GM12873 (cell line): Measurements from ENCODE around the gene TRA2A.

ENCODE experiments used
- TF ChIP-seq, protein P1 (sequence below): IDR thresholded peaks from 2 replicates; pipeline ENCODE4 v1.5.1; 2012; ENCODE audit warnings: low read depth, mild to moderate bottlenecking, moderate library complexity, low read length, control low read depth; ENCODE audit not compliant: insufficient read depth; ENCODE audit errors: missing control alignments

Gene TRA2A

DNA sequence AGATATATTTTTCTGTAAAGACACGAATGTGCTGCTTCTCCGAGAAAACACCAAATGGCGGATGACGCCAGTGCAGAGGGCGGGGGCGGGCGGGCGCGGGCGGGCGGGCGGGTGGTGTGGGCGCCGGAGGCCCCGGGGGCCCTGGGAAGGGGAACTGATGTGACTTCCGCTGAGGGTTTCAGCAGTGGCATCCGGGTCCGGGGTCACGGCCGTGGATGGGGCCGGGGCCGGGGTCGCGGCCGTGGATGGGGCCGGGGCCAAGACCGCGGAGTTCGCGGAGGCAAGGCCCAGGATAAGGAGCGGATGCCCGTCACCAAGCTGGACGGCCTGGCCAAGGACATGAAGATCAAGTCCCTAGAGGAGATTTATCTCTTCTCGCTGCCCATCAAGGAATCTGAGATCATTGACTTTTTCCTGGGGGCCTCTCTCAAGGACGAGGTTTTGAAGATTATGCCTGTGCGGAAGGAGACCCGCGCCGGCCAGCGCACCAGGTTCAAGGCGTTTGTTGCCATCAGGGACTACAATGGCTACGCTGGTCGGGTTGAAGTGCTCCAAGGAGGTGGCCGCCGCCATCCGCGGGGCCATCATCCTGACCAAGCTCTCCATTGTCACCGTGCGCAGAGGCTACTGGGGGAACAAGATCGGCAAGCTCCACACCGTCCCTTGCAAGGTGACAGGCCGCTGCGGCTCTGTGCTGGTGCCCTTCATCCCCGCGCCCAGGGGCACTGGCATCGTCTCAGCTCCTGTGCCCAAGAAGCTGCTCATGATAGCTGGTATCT lies 41.2 kb downstream of the TRA2A start:
- TF ChIP-seq, protein P1, sequence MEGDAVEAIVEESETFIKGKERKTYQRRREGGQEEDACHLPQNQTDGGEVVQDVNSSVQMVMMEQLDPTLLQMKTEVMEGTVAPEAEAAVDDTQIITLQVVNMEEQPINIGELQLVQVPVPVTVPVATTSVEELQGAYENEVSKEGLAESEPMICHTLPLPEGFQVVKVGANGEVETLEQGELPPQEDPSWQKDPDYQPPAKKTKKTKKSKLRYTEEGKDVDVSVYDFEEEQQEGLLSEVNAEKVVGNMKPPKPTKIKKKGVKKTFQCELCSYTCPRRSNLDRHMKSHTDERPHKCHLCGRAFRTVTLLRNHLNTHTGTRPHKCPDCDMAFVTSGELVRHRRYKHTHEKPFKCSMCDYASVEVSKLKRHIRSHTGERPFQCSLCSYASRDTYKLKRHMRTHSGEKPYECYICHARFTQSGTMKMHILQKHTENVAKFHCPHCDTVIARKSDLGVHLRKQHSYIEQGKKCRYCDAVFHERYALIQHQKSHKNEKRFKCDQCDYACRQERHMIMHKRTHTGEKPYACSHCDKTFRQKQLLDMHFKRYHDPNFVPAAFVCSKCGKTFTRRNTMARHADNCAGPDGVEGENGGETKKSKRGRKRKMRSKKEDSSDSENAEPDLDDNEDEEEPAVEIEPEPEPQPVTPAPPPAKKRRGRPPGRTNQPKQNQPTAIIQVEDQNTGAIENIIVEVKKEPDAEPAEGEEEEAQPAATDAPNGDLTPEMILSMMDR: no peak

DNA sequence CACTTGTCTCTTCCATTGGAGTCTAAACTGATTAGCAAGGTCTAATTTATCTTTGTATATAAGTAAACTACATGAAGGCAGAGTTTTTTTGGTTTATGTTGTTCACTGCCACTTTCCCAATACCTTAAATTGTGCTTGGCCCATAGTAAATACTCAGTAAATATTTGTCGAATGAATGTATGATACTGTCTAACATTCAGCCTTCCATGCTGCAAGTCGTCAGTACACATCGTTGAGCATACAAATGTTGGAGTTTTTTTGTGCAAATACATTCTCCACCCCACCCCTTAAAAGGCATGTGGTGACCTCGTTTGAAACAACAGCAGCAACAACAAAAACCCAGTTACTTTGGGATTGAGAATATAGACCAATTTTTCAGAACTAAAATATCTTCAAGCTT lies 44.1 kb downstream of the TRA2A start:
- TF ChIP-seq, protein P1: no peak

DNA sequence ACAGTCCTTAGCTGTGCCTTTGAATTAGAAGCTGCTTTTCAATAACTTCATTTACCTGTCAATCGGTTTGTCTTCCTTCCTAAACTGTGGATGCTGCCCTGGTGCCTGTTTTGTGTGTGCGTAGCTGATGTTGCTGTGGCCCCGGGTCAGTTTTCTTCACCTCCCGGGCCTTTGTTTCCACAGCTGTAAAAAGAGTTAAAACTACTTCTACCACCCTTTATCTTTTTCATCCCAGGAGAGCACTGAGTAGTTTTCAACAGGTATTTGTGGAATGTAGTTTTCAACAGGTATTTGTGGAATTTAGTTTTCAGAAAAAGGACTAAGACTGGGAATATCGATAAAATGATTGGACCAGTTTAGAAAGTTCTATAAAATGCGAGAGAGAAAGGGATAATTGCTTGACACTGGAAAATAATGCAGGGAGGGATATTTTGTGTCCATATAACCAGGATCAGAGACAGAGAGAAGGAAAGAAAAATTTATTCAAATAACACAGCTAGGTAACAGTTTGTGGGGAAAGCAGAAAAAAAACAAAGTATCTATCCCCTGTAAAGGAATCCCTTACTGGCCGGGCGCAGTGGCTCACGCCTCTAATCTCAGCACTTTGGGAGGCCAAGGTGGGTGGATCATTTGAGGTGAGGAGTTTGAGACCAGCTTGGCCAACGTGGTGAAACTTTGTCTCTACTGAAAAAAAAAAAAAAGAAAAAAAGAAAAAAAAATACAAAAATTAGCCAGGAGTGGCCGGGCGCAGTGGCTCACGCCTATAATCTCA lies 45.6 kb downstream of the TRA2A start:
- TF ChIP-seq, protein P1: no peak

DNA sequence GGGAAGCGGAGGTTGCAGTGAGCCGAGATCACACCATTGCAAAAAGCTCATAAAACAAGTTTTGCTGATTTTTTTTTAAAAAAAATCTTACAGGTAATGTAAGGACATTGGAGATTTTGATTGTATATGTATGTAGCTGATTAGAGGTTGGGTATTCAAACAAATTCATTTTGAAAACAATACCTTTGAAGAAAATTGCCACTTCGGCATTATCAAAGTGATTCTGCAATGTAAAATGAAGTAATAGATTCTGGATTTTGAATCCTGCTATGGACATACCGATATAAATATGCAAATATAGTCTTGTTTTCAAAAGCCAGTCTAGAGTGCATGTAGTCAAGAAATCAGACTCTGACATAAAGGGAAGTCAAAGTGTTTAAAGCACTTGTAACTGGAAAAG lies 49.1 kb downstream of the TRA2A start:
- TF ChIP-seq, protein P1: no peak

DNA sequence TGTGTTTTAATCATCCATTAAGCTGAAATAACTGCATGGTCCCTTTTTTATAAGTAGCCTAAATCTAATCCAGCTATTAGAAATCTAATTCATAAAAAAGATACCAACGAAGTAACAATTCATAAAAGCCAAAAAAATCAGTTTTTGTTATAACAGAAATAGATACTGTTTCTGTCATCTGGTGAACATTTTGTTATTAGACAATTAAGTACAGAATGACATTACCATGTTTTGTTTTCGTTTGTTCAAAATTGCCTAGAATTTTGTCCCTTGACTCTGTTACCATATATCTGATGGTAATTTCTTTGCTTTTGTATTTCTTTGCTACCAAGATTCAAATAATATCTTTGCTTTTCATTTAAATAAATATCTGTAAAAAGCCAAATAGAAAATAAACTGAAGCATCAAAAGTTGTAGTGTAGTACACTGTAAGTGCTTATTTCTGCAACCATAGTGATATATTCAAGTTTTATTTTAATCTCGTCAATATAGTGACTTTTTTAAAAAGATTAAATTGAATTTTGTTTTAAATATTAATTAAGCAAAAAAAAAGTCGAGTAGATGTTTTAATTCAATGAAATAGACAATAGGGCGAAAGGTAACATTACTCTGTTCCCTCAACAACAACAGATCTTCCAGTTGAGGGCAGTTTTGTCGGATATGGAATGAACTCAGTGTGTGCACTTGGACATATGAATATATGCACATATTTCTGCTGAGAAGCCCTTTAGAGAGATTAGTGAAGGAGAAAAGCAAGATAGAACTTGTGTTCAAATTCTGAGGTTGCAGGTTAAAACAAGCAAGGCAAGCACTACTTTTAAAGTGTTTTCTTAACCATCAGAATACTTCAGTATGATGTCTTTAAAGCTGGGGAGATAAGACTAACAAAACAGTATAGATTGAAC lies 53.6 kb downstream of the TRA2A start:
- TF ChIP-seq, protein P1: no peak

DNA sequence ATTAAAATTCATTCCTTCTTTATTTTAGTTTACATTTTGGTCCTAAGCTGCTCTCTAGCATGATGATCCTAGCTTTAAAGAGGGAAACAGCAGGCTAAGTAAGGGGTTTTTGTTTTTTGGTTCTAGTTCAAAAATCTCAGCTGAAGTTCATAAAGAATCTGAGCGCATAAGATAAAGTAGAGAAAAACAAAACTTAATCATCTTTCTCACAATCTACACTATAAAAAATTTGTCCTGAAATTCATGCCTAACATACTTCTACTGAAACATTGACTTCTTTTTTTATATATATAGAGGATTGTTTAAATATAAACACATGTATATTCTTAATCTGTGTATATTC lies 54.7 kb downstream of the TRA2A start:
- TF ChIP-seq, protein P1: no peak
